DMS53 treated with DMSO at 0.1 percent for 48 hours (cell line): Measurements from ENCODE around the gene SLC39A5.
"Not testable (repeated sequence)": the region's sequence is repeated elsewhere in the genome, so short reads cannot be mapped to it uniquely, and the experiment has no call there.

Experiments used
- DNase-seq: peaks from one replicate; lab custom pipeline; 2025; ENCODE audit not compliant: unreplicated experiment; lab: John Stamatoyannopoulos, UW

Gene SLC39A5

GRCh38 chr12:56271031-56271430, 41.2 kb downstream of the SLC39A5 start:
- no peak for DNase-seq

- not testable (repeated sequence) for DNase-seq
Measured at GRCh38 chr12:56272468-56272867, 42.6 kb downstream of the SLC39A5 start.

DNA sequence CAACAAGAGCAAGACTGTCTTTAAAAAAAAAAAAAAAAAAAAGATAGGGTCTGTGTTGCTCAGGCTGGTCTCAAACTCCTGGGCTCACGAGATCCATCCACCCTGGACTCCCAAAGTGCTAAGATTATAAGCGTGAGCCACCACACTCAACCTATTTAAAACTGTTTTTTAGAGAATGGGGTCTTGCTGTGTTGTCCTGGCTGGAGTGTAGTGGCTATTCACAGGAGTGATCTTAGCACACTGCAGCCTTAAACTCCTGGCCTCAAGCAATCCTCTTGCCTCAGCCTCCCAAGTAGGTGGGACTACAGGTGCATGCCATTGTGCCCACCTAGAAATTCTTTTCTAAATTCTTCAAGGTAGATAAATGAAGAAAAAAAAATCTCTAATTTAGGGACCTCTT, 44.4 kb downstream of the SLC39A5 start:
- no peak for DNase-seq

DNA sequence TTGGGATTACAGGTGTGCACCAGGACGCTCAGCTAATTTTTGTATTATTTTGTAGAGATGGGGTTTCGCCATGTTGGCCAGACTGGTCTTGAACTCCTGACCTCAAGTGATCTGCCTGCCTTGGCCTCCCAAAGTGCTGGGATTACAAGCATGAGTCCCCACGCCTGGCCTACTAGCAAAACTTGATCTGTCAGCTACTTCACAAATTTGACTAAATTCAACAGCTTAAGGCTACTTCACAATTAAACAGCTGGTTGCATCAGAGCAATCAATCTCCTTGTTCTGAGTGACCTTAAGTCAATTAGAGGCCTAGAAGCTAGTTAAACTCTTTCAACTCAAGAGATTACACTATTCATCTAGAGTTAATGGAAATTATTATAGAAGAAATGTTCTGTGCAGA, 49.1 kb downstream of the SLC39A5 start:
- no peak for DNase-seq

GRCh38 chr12:56280849-56281248, 51.0 kb downstream of the SLC39A5 start:
- no peak for DNase-seq

- no peak for DNase-seq
Measured at GRCh38 chr12:56282030-56282429, 52.2 kb downstream of the SLC39A5 start.

DNA sequence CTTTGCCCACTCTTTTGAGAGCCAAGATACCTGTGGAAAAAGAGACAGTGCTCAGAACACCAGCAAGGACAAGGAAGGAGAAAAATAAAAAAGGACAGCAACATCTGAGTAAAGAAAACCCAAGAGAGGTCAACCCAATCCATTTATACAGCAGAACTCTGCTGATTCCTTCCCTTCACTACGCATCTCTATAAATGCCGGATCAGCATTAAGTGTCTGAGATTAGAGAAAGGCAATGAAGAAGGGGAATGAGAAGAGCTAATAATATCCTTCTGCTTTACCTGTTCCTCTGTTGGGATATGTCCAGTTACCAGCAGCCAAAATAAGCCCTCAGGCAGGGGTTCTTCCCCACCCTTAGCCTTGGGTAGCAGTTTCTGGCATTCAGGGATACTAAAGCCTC, 52.7 kb downstream of the SLC39A5 start:
- no peak for DNase-seq

- not testable (repeated sequence) for DNase-seq
Measured at GRCh38 chr12:56284263-56284662, 54.4 kb downstream of the SLC39A5 start.

- DNase-seq: no peak
Measured at GRCh38 chr12:56286044-56286830, 56.4 kb downstream of the SLC39A5 start.
